ENCODE measurements around the gene CAMK4. TPM values are rescaled to one million over a fixed set of nuclear protein-coding genes. Genes with fewer than 3 reads are reported as not detected.

The CAMK4 gene
- total RNA-seq, 2 donors from 2014 or later, result 0.38 to 0.69 TPM

GRCh38 chr5:111228520-111229220 lies 4.5 kb downstream of the CAMK4 start:
- no peak for DNase-seq (ENCODE audit: low spot score)
- intact Hi-C loops (cut with DNase I), result no loop called here

- no peak for DNase-seq (ENCODE audit: low spot score)
- intact Hi-C loops (cut with DNase I), result no loop called here
Measured at GRCh38 chr5:111229221-111229835, 5.1 kb downstream of the CAMK4 start.

GRCh38 chr5:111229871-111230810 lies 6.0 kb downstream of the CAMK4 start:
- intact Hi-C loops (cut with DNase I), result no loop called here
- DNase-seq (ENCODE audit: low spot score), result no peak

GRCh38 chr5:111231119-111231518 lies 6.9 kb downstream of the CAMK4 start:
- DNase-seq (ENCODE audit: low spot score), result no peak
- intact Hi-C loops (cut with DNase I), result no loop called here

- intact Hi-C loops (cut with DNase I), result no loop called here
- DNase-seq (ENCODE audit: low spot score), result no peak
Measured at GRCh38 chr5:111232311-111233051, 8.3 kb downstream of the CAMK4 start.

- no peak for DNase-seq (ENCODE audit: low spot score)
- intact Hi-C loops (cut with DNase I), result no loop called here
Measured at GRCh38 chr5:111233052-111233374, 8.8 kb downstream of the CAMK4 start.

- DNase-seq (ENCODE audit: low spot score), result no peak
- intact Hi-C loops (cut with DNase I), result no loop called here
Measured at GRCh38 chr5:111234125-111234524, 9.9 kb downstream of the CAMK4 start.

- intact Hi-C loops (cut with DNase I), result no loop called here
Measured at GRCh38 chr5:111235635-111236034, 11.5 kb downstream of the CAMK4 start.

GRCh38 chr5:111236348-111236747 lies 12.2 kb downstream of the CAMK4 start:
- intact Hi-C loops (cut with DNase I), result no loop called here
- no peak for DNase-seq (ENCODE audit: low spot score)

More at GRCh38 chr5:111235635-111236034, 11.5 kb downstream of the CAMK4 start:
- no peak for DNase-seq (ENCODE audit: low spot score)

GRCh38 chr5:111236995-111237394 lies 12.8 kb downstream of the CAMK4 start:
- no peak for DNase-seq (ENCODE audit: low spot score)
- intact Hi-C loops (cut with DNase I), result no loop called here

- intact Hi-C loops (cut with DNase I), result no loop called here
- no peak for DNase-seq (ENCODE audit: low spot score)
Measured at GRCh38 chr5:111237470-111237869, 13.3 kb downstream of the CAMK4 start.

GRCh38 chr5:111238431-111239225 lies 14.4 kb downstream of the CAMK4 start:
- DNase-seq (ENCODE audit: low spot score), result no peak
- intact Hi-C loops (cut with DNase I), result no loop called here

GRCh38 chr5:111241696-111242095 lies 17.5 kb downstream of the CAMK4 start:
- no peak for DNase-seq (ENCODE audit: low spot score)
- intact Hi-C loops (cut with DNase I), result no loop called here

- no peak for DNase-seq (ENCODE audit: low spot score)
- intact Hi-C loops (cut with DNase I), result no loop called here
Measured at GRCh38 chr5:111242606-111243005, 18.4 kb downstream of the CAMK4 start.

GRCh38 chr5:111243318-111243717 lies 19.1 kb downstream of the CAMK4 start:
- intact Hi-C loops (cut with DNase I), result no loop called here

GRCh38 chr5:111245654-111246053 lies 21.5 kb downstream of the CAMK4 start:
- intact Hi-C loops (cut with DNase I), result no loop called here
- DNase-seq (ENCODE audit: low spot score), result no peak

More at GRCh38 chr5:111243318-111243717, 19.1 kb downstream of the CAMK4 start:
- DNase-seq (ENCODE audit: low spot score), result no peak

- intact Hi-C loops (cut with DNase I), result no loop called here
- DNase-seq (ENCODE audit: low spot score), result no peak
Measured at GRCh38 chr5:111246459-111246858, 22.3 kb downstream of the CAMK4 start.

GRCh38 chr5:111248571-111248970 lies 24.4 kb downstream of the CAMK4 start:
- no peak for DNase-seq (ENCODE audit: low spot score)
- intact Hi-C loops (cut with DNase I), result no loop called here

GRCh38 chr5:111251921-111252320 lies 27.7 kb downstream of the CAMK4 start:
- intact Hi-C loops (cut with DNase I), result loop anchor here in 1 of 2 donors (5.0 kb wide), 1 partner anchor 1010 kb away; no protein-coding TSS in a partner anchor
- no peak for DNase-seq (ENCODE audit: low spot score)
